ENCODE measurements around the gene CNN2. TPM values are rescaled to one million over a fixed set of nuclear protein-coding genes. Genes with fewer than 3 reads are reported as not detected.

The CNN2 gene
- total and polyA plus RNA-seq, 9 of the 15 experiments (the other 6 are each of a cell fraction or from before 2014, with no cell fraction given), result 12.1 to 174 (median 52.7) TPM

- TF ChIP-seq MGA (IDR thresholded peaks at IDR 0.05) (no peak), HNRNPLL (IDR thresholded peaks at IDR 0.05; ENCODE audit: low read depth, low read length, poor library complexity, severe bottlenecking) (no peak), SRF (CRISPR knock-in tag; IDR thresholded peaks at IDR 0.05) (no peak), ZNF436 (CRISPR knock-in tag; IDR thresholded peaks at IDR 0.05) (no peak), ADNP (tag; IDR thresholded peaks at IDR 0.05) (peak; percentile 95), POLR3G (IDR thresholded peaks at IDR 0.05; ENCODE audit: extremely low read depth, insufficient read length, insufficient replicate concordance) (no peak), U2AF2 (optimal IDR thresholded peaks at IDR 0.05; ENCODE audit: low read depth, low read length) (no peak), ZSCAN29 (IDR thresholded peaks at IDR 0.05) (no peak), RBM17 (IDR thresholded peaks at IDR 0.05; ENCODE audit: borderline replicate concordance, low read depth, low read length) (no peak), SRSF9 (IDR thresholded peaks at IDR 0.05; ENCODE audit: borderline replicate concordance, low read depth, low read length) (no peak), DMBX1 (CRISPR knock-in tag; IDR thresholded peaks at IDR 0.05; ENCODE audit: borderline replicate concordance) (no peak), NCOA2 (IDR thresholded peaks at IDR 0.05; ENCODE audit: partially characterized antibody in 2 of 2) (no peak), ZEB2 (IDR thresholded peaks at IDR 0.05) (no peak), NFIC (IDR thresholded peaks at IDR 0.05) (no peak), PHF8 (IDR thresholded peaks at IDR 0.05; ENCODE audit: borderline replicate concordance, low read length) (peak; percentile 51; the same call in 1 of the 2 replicates), NR4A1 (CRISPR knock-in tag; IDR thresholded peaks at IDR 0.05) (no peak), NR4A1 (tag; IDR thresholded peaks at IDR 0.05) (no peak), GABPA (tag; conservative IDR thresholded peaks at IDR 0.05; ENCODE audit: low read depth) (no peak)
Measured at GRCh38 chr19:1041835-1042685, 15.7 kb downstream of the CNN2 start (continued).
